DMS114 treated with DMSO at 0.1 percent for 48 hours (cell line): ENCODE results near the gene PLD3.
"Not testable (repeated sequence)": the region's sequence is repeated elsewhere in the genome, so short reads cannot be mapped to it uniquely, and the experiment has no call there.

Source experiments
- DNase-seq: peaks from one replicate; lab custom pipeline; 2025; ENCODE audit not compliant: unreplicated experiment; lab: John Stamatoyannopoulos, UW

Gene PLD3

DNA sequence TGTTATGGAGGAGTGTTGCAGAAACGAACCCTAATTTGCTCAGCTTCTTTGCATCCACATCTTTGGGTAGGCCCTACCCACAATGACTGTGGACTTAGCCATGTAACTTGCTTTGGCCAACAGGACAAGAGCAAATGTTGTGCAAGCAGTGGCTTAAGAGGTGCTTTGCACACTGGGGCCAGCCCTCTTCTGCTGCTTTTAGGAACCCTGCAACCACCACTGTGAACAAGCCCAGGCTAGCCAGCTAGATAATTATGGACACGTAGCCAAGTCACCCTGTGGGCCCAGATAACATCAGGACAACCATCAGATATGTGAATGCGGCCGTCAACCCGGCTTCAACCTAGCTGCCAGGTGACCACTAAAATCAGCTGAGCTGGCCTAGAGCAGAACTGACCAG, 17.4 kb upstream of the PLD3 start:
- DNase-seq: no peak

- DNase-seq: no peak
These were observed 15.8 kb upstream of the PLD3 start for GRCh38 chr19:40332669-40333068.

DNA sequence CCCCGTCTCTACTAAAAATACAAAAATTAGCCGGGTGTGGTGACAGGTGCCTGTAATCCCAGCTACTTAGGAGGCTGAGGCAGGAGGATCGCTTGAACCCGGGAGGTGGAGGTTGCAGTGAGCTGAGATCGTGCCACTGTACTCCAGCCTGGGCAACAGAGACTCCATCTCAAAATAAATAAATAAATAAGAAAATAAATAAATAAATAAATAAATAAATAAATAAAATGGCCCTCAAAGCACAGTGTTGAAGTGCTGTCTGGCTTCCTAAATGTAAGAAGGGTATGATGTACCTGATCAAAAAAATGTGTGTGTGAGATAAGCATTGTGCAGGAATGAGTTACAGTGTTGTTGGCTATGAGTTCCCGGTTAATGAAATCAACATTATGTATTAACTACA, 15.4 kb upstream of the PLD3 start:
- not testable (repeated sequence) for DNase-seq

DNA sequence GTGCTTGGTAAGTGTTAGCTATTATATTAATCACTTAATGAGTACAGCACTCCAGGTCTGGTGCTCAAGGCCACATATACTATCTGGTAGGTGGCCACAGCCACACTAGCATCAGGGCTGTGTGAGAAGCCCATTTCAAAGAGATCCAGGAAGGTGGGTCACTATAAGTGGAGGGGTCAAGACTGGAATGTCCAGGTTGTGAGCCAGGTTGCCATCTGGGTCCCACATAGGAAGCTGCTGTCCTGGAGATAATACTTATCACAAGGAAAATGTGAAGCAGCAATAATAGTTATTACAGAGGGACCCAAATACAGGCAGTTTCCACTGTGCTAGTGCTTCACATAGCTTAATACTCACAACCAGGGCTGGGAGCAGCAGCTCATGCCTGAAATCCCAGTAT, 13.4 kb upstream of the PLD3 start:
- no peak for DNase-seq

DNA sequence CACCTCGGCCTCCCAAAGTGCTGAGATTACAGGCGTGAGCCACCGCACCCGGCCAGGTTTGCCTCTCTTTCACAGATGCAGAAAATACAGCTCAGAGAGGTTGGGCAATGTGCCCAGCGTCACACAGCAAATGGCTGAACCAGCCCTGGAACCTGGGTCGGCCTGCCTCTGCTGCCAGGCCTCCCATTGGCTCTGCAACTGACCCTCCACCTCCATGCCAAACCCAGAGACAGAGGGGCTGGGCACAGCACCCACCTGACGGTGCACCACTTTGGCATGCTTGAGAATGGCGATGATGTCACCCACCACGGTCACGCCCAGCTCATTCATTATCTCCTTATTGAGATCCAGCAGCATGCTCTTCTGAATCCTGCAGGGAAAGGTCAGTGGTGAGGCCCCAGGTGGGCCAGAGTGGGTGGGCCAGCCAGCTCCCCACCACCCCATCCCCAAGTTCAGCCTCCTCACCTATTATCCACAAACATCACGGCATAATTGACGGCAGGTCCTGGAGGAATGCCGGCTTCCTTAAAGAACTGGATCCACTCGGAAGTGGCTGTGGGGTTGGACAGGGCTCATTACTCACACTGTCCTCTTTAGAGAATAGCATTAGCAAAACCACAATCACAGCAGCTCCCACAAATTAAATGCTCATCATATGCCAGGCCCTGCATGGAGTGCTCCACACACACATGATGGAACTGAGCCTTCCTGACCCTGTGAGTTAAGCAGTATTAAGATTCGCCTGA, 12.5 kb upstream of the PLD3 start:
- no peak for DNase-seq

DNA sequence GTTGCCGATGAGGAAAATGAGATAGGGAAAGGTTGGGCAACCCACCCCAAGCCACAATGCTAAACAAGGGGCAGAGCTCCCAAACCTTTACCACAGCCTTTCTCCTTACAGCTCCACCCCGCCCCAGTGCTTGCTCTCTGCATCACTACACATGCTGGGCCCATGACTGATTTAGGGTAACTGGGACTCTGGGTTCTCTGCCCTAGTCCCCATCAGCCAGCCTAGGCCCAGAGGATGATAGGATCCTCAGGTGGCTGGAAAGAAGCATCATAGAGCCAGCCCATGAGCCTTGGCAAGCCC, 11.9 kb upstream of the PLD3 start:
- no peak for DNase-seq

GRCh38 chr19:40337107-40337506, 11.4 kb upstream of the PLD3 start:
- no peak for DNase-seq

- no peak for DNase-seq
These were observed 10.9 kb upstream of the PLD3 start for GRCh38 chr19:40337594-40337993.

DNA sequence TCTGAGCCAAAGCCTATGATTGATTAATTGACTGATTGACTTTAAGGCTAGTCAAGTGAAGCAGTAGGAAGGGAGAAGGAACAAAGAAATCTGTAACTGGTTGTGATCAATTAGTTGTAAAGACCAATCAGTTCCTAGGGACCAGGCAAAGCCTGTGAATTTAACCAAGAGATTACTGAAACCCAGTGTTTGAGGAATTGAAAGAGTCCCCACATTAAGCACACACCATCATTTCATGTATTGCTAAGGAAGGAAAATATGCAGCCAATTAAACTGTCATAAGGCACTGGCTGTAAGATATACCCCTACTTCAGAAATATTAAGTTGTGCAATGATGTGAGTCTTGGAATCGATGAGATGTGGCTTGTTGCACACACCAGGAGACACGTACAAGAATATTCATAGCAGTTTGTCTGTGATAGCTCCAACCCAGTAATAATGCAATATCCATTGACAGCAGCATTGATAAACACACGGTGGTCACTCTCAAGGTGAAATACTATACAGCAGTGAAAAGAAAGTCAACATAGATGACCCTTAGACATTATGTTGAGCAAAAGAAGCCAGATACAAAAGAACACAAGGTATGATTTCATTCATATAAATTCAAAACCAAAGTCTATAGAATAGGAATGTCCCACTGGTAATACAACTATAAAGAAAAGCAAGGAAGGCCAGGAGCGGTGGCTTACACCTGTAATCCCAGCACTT, 9.3 kb upstream of the PLD3 start:
- DNase-seq: no peak

DNA sequence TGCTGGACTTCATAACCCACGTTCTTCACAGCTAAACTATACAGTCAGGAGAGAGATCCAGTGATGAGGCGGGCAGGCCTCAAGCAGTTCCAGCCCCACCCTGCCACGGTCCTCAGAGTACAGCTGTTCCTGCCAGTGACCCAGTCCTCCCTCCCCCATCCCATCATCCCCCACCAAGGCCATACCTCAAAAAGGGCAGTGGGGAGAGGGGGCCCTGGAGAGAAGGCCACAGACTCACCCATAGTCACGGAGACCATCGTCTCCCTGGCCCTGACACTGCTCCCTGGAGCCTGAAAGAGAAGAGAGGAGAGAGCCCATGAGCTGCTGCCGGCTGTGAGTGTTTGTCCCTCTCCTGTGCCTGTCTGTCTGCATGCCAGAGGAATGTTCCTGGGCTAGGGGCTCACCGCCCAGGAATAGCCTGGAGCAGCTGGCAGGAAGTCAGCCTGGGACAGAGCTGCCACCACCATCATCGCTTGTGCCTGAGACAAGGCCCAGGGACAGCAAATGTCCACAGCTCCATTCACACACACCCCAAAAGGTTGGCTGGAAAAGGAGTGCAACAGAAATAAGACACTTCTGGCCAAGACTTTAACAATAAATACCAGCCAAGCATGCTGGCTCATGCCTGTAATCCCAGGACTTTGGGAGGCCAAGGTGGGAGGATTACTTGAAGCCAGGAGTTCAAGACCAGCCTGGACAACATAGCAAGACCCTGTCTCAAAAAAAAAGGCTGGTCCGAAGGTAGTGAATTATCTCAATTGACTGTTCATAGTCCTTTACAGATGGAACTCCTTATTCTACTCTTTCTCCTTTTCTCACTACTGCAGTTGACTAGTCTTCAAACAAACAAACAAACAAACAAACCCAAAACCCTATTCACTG, 6.7 kb upstream of the PLD3 start:
- no peak for DNase-seq

DNA sequence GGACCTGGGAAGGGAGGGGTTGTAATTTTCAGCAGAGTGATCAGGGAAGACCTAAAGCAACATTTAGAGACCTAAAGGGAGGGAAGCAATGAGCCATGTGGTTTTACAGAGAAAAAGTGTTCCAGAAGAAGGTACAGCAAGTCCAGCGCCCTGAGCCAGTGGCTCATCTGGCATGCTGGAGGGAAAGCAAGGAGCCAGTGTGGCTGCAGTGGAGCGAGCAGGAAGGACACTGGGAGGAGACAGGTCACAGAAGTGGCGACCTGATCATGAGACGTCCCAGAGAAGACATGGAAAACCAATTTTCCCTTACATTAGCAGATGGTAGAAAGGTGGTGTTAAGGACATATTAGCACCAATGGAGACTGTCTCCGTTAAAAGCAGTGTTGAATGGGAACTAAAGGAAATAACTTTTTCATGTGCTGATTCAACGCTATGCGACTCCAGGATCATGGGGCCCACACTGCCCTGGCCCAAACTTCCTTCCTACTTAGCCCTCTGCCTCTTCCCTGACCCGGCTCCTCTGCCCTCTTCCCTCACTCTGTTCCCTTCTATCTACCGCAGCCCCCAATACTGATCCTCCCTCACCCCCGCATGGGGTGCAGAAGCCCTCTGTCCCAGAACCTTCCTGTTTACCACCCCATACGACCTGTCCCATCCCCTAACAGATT, 5.7 kb upstream of the PLD3 start:
- no peak for DNase-seq

DNA sequence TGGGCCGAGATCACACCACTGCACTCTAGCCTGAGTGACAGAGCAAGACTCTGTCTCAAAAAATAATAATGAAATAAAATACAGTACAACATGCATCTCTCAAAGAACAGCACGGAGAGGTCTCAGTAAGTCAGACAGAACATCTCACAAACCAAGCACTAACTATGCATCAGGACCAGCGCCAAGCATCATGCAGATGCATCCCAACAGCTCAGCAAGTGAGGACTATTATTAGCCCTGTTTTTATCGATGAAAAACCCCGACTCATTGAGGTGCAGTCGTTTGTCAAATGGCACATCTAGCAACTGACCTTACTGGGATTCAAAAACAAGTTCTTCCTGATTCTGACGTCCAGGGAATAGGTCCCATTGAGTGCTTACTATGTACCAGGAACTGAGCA, 4.1 kb upstream of the PLD3 start:
- DNase-seq: no peak

DNA sequence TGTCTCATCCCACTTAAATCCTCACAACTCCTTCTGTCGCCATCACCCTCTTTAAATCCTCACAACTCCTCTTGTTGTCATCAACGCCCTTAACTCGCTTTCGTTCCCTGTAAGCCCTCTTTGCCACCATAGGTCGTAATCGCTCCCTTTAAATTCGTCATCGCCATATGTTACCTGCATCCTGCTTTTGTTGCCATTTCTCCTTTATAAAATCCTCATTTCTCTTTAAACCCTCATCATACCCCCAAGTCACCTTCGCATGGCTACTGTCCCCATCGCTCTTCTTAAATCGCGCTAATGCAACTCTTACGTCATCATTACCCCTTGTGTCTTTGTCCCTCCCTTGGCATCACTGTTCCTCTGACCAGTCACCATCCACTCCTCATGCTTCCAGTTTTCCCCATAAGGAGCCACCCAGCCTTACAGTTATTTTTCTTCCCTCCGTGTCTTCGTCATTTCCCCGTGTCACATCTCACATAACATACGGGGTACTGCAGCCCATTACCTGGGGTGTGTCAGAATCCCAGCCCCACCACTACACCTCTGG, 539 bp downstream of the PLD3 start:
- peak; percentile 59 for DNase-seq

- DNase-seq: no peak
These were observed 7.6 kb downstream of the PLD3 start for GRCh38 chr19:40355975-40356680.

DNA sequence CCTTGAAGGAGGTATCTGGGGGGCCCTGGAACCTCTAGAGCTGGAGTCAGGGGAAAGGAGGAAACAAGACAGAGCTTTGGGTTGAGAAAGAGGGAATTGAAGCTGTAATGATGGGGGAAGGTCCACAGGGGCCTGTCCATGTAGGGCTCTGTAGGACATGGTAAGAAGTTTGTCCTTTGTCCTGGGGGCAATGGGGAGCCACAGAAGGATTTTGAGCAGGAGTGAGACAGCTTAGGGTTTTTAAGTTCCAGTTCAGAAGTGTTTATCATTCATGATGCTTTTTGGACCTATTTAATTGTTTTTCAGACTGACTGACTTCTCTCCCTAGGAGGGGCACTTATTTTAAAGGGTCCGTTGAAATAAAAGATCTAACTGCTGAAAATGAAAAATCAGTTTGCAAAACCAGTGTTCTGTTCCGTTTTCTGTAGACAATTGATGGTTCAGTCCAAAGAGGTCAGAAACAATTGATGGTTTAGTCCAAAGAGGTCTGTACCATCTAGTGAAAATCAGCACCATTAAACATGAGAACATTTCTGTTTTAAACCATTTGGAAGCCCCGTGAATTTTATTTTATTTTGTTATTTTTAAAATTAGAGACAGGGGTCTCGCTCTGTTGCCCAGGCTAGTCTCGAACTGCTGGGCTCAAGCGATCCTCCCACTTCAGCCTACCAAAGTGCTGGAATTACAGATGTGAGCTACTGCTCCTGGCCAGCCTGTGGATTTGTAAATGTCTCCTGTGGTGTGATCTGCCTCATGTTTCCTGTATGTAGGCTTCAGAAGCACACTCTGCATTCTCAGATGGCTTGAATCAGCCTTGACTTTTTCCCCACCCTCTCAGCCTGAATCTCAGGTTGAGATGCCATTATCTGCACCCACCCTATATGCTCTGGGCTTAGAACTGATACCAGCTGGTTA, 8.4 kb downstream of the PLD3 start:
- no peak for DNase-seq

GRCh38 chr19:40357640-40358039, 9.1 kb downstream of the PLD3 start:
- DNase-seq: no peak

DNA sequence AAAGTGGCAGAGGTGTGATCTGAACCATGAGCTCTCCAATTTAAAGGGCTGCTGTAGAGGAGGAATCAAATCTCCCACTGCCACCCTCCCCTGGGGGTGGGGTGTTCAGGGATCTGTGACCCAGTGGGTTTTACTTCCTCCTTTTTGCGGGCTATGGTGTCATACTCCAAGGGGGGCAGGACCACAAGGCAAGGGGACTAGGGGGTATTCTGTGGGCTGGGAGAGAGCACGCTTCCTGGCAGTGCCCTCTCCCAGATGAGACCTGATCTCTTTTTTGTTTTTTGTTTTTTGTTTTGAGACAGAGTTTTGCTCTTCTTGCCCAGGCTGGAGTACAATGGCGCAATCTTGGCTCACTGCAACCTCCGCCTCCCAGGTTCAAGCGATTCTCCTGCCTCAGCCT, 10.3 kb downstream of the PLD3 start:
- DNase-seq: no peak

DNA sequence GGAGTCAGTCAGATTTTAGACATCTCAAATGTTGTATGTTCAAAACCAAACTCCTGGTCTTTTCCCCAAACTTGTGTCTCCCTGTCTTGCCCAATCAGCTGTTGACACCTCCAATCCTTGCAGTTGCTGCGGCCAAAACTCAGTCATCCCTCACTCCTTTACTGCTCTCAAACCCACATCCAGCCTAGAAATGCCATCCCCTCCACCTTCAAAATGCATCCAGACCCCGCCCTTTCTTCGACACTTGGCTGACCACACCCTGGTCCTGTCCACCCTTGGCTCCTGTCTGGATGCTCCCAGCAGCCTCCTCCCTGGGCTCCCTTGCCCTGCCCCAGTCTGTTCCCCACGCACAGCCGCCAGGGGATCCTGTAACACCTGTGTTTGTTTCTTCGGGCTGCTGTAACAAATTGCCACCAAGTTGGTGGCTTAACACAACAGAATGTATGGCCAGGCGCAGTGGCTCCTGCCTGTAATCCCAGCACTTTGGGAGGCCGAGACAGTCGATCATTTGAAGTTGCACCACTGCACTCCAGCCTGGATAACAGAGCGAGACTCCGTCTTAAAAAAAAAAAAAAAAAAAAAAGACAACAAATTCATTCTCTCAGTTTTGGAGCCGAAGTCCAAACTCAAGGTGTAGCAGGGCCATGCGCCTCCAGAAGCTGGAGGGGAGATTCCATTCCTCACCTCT, 11.7 kb downstream of the PLD3 start:
- DNase-seq: no peak

- DNase-seq: no peak
These were observed 12.3 kb downstream of the PLD3 start for GRCh38 chr19:40360708-40361241.
